A549 treated with CpdA at 1 μM for 4 hours (cell line): ENCODE data around the gene ACSM2A. TPM values are rescaled to one million over a fixed set of nuclear protein-coding genes. Genes with fewer than 3 reads are reported as not detected.

Experiments
- total RNA-seq: library from RNA; stranded (reverse); fragments of 200-300 nt; extraction: Qiagen RNA extraction; gene quantifications from 5 replicates; pipeline ENCODE4 v1.2.3, GENCODE V29; 2022; ENCODE audit warnings: low read depth

The ACSM2A gene, protein sequence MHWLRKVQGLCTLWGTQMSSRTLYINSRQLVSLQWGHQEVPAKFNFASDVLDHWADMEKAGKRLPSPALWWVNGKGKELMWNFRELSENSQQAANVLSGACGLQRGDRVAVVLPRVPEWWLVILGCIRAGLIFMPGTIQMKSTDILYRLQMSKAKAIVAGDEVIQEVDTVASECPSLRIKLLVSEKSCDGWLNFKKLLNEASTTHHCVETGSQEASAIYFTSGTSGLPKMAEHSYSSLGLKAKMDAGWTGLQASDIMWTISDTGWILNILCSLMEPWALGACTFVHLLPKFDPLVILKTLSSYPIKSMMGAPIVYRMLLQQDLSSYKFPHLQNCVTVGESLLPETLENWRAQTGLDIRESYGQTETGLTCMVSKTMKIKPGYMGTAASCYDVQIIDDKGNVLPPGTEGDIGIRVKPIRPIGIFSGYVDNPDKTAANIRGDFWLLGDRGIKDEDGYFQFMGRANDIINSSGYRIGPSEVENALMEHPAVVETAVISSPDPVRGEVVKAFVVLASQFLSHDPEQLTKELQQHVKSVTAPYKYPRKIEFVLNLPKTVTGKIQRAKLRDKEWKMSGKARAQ
- not detected in 5 replicates for total RNA-seq

DNA sequence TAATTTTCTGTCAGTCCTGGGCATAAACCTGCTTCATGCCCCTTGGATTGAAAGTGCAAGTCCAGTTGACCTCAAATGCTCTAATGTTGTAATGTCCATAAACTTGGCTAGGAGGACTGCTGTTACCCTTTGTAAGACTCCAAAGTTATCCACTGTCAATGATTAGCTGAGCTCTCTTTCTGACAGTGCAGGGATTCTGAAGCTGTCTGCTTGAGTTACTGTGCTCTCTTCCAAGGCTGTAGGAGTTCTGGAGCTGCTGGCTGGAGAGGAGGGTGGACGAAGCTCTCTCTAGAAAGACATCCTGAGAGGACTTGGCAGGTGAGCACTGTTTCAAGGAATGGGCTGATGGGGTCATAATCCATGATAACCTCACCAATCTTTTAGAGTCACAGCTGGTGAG lies at the start of gene ACSM2A:
ACSM2A (plus strand) TSS at position 158 of the 400 bp plus-strand sequence. CDS start 8,594 bp downstream, outside the sequence.

DNA sequence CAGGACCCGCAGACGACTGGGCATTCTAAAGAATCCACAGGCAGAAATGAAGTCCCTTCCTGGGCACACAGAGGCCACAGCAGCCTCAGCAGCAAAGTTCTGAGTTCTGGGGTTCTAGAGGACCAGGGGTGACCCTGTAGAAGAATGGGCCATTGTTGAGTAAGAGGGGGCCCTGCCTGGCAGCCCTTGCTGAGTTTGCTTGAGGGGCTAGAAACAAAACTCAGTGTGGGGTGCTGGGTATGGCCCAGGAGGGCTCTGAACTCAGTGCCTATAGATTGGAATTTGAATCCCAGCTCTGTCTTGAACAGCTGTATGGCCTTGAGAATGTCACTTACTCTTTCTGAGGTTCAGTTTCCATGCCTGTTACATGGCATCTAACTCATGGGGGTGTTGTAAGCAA lies 46.7 kb upstream of the ACSM2A start, which contains the start of gene PDILT:
PDILT (minus strand) TSS at position 101 of the 400 bp plus-strand sequence. CDS start 5,437 bp downstream, outside the sequence.

DNA sequence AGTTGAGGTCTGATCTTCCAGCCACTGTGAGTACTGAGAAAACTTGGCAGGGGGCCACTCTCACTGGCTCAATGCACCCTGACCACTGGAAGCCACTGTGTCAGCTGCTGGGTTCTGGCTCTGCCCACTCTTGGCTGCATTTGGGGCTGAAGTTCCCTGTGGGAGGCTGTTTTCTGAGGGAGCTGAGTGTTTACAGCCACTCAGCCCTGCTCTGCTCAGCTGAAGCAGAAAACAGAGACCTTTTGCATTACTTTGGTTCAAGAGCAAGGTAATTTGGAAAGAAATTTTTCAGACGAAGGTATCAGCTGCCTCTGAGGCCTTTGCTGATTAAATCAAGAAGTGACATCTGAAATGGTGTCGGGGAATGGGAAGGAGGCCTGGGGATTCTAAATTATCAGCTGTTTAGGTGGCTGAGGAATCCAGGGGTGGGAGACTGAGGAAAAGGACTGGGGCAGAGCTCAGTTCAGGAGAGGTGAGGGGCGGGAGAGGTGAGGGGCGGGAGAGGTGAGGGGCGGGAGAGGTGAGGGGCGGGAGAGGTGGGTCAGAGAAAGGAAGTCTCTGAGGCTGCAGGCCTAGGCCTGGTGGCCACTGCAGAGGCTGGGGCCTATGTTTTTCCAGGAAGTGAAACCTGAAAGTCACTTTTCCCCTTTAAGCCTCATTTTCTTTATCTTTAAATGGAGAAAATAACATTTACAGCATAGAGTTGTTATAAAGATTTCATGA lies 41.8 kb upstream of the ACSM2A start, which contains the start of gene ACSM5:
ACSM5 (plus strand) TSS at position 137 of the 723 bp plus-strand sequence. CDS start 1,951 bp downstream, outside the sequence.

Other genes with a start within 250 kb of the ACSM2A start
- gene GP2, start 124.0 kb upstream of the ACSM2A start, total RNA-seq, result not detected in 5 replicates
- gene UMOD, start 98.8 kb upstream of the ACSM2A start, total RNA-seq, result not detected in 5 replicates
- gene PDILT, start 46.8 kb upstream of the ACSM2A start, total RNA-seq, result not detected in 5 replicates
- gene ACSM5, start 42.0 kb upstream of the ACSM2A start, total RNA-seq, result not detected in 5 replicates
- not detected in 5 replicates for gene ACSM2B, start 124.8 kb downstream of the ACSM2A start, total RNA-seq
- gene ACSM1, start 246.2 kb downstream of the ACSM2A start, total RNA-seq, result 0.02 TPM in 1 of 5 replicates, not detected in the others